ENCODE data around the gene POU5F1. TPM values are rescaled to one million over a fixed set of nuclear protein-coding genes. Genes with fewer than 3 reads are reported as not detected.

POU5F1 gene
- polyA plus RNA-seq, 1 of the 3 experiments (the other 2 are of a cell fraction), result not detected

DNA sequence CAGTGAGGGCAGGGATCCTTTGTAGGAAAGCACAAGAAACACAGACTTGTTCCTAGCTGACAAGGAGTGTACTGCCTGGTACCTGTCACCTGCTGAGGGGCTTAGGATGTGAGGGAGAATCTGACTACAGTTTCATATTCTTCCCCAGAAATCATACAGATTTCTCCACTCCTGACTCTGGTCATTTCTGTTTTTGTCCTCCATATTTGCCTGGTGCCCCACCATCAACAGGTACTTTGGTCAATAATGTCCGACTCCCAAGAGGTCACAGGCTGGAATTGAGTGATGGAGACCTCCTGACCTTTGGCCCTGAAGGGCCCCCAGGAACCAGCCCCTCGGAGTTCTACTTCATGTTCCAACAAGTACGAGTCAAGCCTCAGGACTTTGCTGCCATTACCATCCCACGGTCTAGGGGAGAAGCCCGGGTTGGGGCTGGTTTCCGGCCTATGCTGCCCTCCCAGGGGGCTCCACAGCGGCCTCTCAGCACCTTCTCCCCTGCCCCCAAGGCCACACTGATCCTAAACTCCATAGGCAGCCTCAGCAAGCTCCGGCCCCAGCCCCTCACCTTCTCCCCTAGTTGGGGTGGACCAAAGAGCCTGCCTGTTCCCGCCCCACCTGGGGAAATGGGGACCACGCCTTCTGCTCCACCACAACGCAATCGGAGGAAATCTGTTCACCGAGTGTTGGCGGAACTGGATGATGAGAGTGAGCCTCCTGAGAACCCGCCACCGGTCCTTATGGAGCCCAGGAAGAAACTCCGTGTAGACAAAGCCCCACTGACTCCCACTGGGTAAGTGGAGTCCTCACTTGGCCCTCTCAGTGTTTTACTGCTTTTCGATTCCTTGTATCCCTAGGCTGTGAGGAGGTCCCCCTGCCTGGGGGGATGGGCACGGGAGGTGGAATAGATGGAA, 9.0 kb downstream of the POU5F1 start:
- WGBS (ENCODE audit: low lambda C conversion rate), result 93% methylated on average over 19 of the region's 19 CpGs
- Histone ChIP-seq H3K36me3 (replicated peaks in 1 of 2; ENCODE audit: control insufficient read depth in 1 of 2, insufficient read depth in 2 of 2, low read length in 1 of 2) (no peaks in the 10 kb centered on the region), H3K27ac (ENCODE audit: low read depth in 2 of 2, low read length in 1 of 2) (no peak overlapping the region), H3K4me2 (no peak overlapping the region), H3K27me3 (ENCODE audit: insufficient read depth) (no peaks in the 10 kb centered on the region), H3K9me2 (no peaks in the 10 kb centered on the region), H3K4me3 (ENCODE audit: low read depth in 2 of 2, low read length in 1 of 2) (no peak overlapping the region), H4K20me1 (ENCODE audit: insufficient read depth) (no peaks in the 10 kb centered on the region), H3K79me2 (ENCODE audit: insufficient read depth) (peaks cover 9% of the 10 kb centered on the region), H3K9me3 (no peaks in the 10 kb centered on the region), H3K9ac (no peak overlapping the region), H3K4me1 (ENCODE audit: control insufficient read depth in 1 of 2, insufficient read depth in 2 of 2, low read depth in 1 of 2, low read length in 1 of 2) (peaks cover 0 to 18% of the 10 kb centered on the region in 2 experiments; a peak in 1 of 4 replicates), H2AFZ (ENCODE audit: low read depth) (no peak overlapping the region), H3F3A (replicated peaks; ENCODE audit: insufficient read depth) (no peaks in the 10 kb centered on the region)
- TF ChIP-seq JUND (IDR thresholded peaks at IDR 0.05) (no peak), EZH2phosphoT487 (IDR thresholded peaks at IDR 0.05; ENCODE audit: borderline replicate concordance, low read depth) (no peak), USF1 (IDR thresholded peaks at IDR 0.05; ENCODE audit: borderline replicate concordance, low read depth) (no peak), GATA2 (CRISPR knock-in tag; IDR thresholded peaks at IDR 0.05) (no peak), TCF12 (IDR thresholded peaks at IDR 0.05) (no peak), YY1 (IDR thresholded peaks at IDR 0.05; ENCODE audit: low read depth) (no peak), NRF1 (IDR thresholded peaks at IDR 0.05; ENCODE audit: low read depth, low read length) (no peak), TEAD4 (IDR thresholded peaks at IDR 0.05; ENCODE audit: borderline replicate concordance, insufficient read depth) (no peak), FOSL2 (IDR thresholded peaks at IDR 0.05; ENCODE audit: borderline replicate concordance, low read depth) (no peak), RXRA (IDR thresholded peaks at IDR 0.05; ENCODE audit: borderline replicate concordance, low read depth) (no peak), GABPA (IDR thresholded peaks at IDR 0.05; ENCODE audit: low read depth) (no peak), RFX5 (IDR thresholded peaks at IDR 0.05; ENCODE audit: low read length) (no peak), TAF1 (IDR thresholded peaks at IDR 0.05; ENCODE audit: borderline replicate concordance, low read depth, low read length) (no peak), RCOR1 (IDR thresholded peaks at IDR 0.05; ENCODE audit: low read length) (no peak), PBX3 (IDR thresholded peaks at IDR 0.05) (no peak), EP300 (IDR thresholded peaks at IDR 0.05; ENCODE audit: borderline replicate concordance in 1 of 2, low read depth in 1 of 2, low read length in 1 of 2) (no peak), MXI1 (IDR thresholded peaks at IDR 0.05; ENCODE audit: low read depth, low read length) (no peak)
- TF ChIP-seq, protein P1, sequence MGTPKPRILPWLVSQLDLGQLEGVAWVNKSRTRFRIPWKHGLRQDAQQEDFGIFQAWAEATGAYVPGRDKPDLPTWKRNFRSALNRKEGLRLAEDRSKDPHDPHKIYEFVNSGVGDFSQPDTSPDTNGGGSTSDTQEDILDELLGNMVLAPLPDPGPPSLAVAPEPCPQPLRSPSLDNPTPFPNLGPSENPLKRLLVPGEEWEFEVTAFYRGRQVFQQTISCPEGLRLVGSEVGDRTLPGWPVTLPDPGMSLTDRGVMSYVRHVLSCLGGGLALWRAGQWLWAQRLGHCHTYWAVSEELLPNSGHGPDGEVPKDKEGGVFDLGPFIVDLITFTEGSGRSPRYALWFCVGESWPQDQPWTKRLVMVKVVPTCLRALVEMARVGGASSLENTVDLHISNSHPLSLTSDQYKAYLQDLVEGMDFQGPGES (IDR thresholded peaks at IDR 0.05; ENCODE audit: low read depth, low read length), result no peak
- TF ChIP-seq, protein P2, sequence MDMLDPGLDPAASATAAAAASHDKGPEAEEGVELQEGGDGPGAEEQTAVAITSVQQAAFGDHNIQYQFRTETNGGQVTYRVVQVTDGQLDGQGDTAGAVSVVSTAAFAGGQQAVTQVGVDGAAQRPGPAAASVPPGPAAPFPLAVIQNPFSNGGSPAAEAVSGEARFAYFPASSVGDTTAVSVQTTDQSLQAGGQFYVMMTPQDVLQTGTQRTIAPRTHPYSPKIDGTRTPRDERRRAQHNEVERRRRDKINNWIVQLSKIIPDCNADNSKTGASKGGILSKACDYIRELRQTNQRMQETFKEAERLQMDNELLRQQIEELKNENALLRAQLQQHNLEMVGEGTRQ (IDR thresholded peaks at IDR 0.05; ENCODE audit: borderline replicate concordance, low read depth, low read length), result no peak
- TF ChIP-seq, protein P3, sequence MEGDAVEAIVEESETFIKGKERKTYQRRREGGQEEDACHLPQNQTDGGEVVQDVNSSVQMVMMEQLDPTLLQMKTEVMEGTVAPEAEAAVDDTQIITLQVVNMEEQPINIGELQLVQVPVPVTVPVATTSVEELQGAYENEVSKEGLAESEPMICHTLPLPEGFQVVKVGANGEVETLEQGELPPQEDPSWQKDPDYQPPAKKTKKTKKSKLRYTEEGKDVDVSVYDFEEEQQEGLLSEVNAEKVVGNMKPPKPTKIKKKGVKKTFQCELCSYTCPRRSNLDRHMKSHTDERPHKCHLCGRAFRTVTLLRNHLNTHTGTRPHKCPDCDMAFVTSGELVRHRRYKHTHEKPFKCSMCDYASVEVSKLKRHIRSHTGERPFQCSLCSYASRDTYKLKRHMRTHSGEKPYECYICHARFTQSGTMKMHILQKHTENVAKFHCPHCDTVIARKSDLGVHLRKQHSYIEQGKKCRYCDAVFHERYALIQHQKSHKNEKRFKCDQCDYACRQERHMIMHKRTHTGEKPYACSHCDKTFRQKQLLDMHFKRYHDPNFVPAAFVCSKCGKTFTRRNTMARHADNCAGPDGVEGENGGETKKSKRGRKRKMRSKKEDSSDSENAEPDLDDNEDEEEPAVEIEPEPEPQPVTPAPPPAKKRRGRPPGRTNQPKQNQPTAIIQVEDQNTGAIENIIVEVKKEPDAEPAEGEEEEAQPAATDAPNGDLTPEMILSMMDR (IDR thresholded peaks at IDR 0.05), result no peak
- POLR2A ChIA-PET, result no interaction called here
- CTCF ChIA-PET, result interaction anchor here (2.5 kb wide), 1 partner anchor 206 kb away, joined by 7 read pairs; no protein-coding TSS in a partner anchor
- no peak for DNase-seq
